Astrocyte (in vitro differentiated cells and primary cell): ENCODE measurements around the gene RNASEL.

ENCODE experiments used
- EZH2 ChIP-seq: IDR thresholded peaks from 2 replicates; pipeline ENCODE4 v1.6.1; 2012; ENCODE audit warnings: mild to moderate bottlenecking, low read length, inconsistent platforms; ENCODE audit not compliant: insufficient read depth
- TF ChIP-seq, protein P1 (sequence below): IDR thresholded peaks from 2 replicates; pipeline ENCODE4 v1.5.1; 2011; ENCODE audit warnings: low read depth, mild to moderate bottlenecking, inconsistent platforms, low read length, moderate library complexity; ENCODE audit not compliant: insufficient read depth

DNA sequence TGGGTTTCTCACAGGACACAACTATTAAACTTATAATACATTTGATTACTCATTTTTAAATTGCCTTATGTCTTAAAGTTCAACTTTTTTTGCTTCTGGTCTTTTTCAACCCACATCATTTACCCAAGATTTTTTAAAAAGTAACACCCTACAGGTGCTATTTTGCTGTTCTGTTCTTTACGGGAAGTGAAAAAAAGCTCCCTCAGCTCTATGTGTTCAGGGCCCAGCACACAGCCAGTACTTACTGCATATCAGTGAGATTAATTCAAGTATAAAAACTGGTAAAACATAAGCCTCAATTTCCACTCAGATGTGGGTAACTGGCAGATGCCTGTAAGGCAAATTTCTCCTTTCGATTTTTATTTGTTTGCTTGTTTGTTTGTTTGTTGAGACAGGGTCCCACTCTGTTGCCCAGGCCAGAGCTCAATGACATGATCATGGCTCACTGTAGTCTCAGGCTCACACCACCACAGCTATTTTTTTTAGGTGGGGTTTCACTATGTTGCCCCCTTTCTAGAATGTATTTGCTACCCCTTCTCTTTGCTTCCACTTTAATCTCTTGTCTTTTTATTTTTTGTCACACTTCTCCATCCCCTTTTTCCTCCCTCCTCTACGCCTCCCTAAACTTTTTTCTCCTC, 20.3 kb downstream of the RNASEL start:
- TF ChIP-seq, protein P1, sequence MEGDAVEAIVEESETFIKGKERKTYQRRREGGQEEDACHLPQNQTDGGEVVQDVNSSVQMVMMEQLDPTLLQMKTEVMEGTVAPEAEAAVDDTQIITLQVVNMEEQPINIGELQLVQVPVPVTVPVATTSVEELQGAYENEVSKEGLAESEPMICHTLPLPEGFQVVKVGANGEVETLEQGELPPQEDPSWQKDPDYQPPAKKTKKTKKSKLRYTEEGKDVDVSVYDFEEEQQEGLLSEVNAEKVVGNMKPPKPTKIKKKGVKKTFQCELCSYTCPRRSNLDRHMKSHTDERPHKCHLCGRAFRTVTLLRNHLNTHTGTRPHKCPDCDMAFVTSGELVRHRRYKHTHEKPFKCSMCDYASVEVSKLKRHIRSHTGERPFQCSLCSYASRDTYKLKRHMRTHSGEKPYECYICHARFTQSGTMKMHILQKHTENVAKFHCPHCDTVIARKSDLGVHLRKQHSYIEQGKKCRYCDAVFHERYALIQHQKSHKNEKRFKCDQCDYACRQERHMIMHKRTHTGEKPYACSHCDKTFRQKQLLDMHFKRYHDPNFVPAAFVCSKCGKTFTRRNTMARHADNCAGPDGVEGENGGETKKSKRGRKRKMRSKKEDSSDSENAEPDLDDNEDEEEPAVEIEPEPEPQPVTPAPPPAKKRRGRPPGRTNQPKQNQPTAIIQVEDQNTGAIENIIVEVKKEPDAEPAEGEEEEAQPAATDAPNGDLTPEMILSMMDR: no peak
- no peak for TF ChIP-seq EZH2
